MM.1S (cell line): ENCODE measurements around the gene EVA1B.

Experiments used
- CTCF ChIP-seq: fragments of 300-600 bp; sonication (generic); IDR thresholded peaks from 2 replicates; pipeline ENCODE4 v1.5.1; 2016; ENCODE audit warnings: antibody characterized with exemption, low read length, mixed read lengths
- EZH2 ChIP-seq: fragments of 300-600 bp; sonication (generic); optimal IDR thresholded peaks from 2 replicates; pipeline ENCODE3; 2017; ENCODE audit warnings: low read depth, mild to moderate bottlenecking, antibody characterized with exemption, low read length, mixed read lengths
- EZH2phosphoT487 ChIP-seq: fragments of 300-600 bp; sonication (generic); IDR thresholded peaks from 2 replicates; pipeline ENCODE4 v1.6.1; 2018; ENCODE audit warnings: antibody characterized with exemption, low read length

GRCh38 chr1:36274201-36274600 is 49.2 kb downstream of the EVA1B start:
- TF ChIP-seq CTCF: no peak
- TF ChIP-seq EZH2: no peak
- TF ChIP-seq EZH2phosphoT487: no peak
